Spinal cord (tissue), 10 donors: Measurements from ENCODE around the gene NUS1. TPM values are rescaled to one million over a fixed set of nuclear protein-coding genes. Genes with fewer than 3 reads are reported as not detected.
"Not testable (repeated sequence)": the region's sequence is repeated elsewhere in the genome, so short reads cannot be mapped to it uniquely, and the experiment has no call there.

ENCODE experiments used
- DNase-seq, 6 donors: peaks; one replicate each; pipeline versions ENCODE4 v3.0.0 to v3.0.0-alpha.2; 2013 to 2015; ENCODE audit warnings: low spot score in 6 of 6, low read depth in 4 of 6
- H3K27ac ChIP-seq: one replicate; pipeline ENCODE4 v1.5.1; 2013; ENCODE audit warnings: low read depth, low read length, control low read depth
- H3K27me3 ChIP-seq: one replicate; pipeline ENCODE4 v1.6.1; 2013; ENCODE audit warnings: low read length; ENCODE audit not compliant: control insufficient read depth, insufficient read depth
- H3K36me3 ChIP-seq: one replicate; pipeline ENCODE4 v1.6.1; 2013; ENCODE audit warnings: low read length; ENCODE audit not compliant: control insufficient read depth, insufficient read depth
- H3K4me1 ChIP-seq: one replicate; pipeline ENCODE4 v1.6.1; 2013; ENCODE audit warnings: low read length; ENCODE audit not compliant: control insufficient read depth, insufficient read depth
- H3K4me3 ChIP-seq: one replicate; pipeline ENCODE4 v1.5.1; 2013; ENCODE audit warnings: low read depth, low read length, control low read depth
- H3K9me3 ChIP-seq: one replicate; pipeline ENCODE4 v1.6.1; 2013; ENCODE audit warnings: low read length; ENCODE audit not compliant: control insufficient read depth, insufficient read depth
- WGBS: methylation state at CpG from one replicate; pipeline ENCODE4 v1.1.5; 2013; ENCODE audit warnings: missing lambda C conversion rate; ENCODE audit not compliant: insufficient coverage; 5-methylcytosine and 5-hydroxymethylcytosine counted together
- long read RNA-seq, 4 donors: transcript quantifications; one replicate each; lab custom pipeline, GENCODE V29; 2026
- polyA plus RNA-seq, 2 donors: library from polyadenylated mRNA; unstranded; fragments of 120-200 nt; gene quantifications; one replicate each; pipeline ENCODE4 v1.2.1, GENCODE V29; 2013; ENCODE audit not compliant: insufficient read length in 2 of 2
- total RNA-seq, 2 donors: library from RNA; depleted of rRNA in 1 of 2; stranded (reverse); fragments of 120-200 nt in 1 of 2; fragments of >200 nt in 1 of 2; gene quantifications; one replicate each; pipeline versions ENCODE4 v1.2.3 to v1.2.4, GENCODE V29; 2013 to 2014
- donor health status: healthy.

NUS1 gene
- 10 to 100 TPM; 13.8 to 35.6 TPM for total RNA-seq
- polyA plus RNA-seq = 10 to 100 TPM; 33.5 to 43.8 TPM
- long read RNA-seq, donor 1, full-length matches to known transcripts = 16 of 16 reads
- long read RNA-seq, donor 1, partial matches to known transcripts = 0 of 16 reads
- long read RNA-seq, donor 1, other reads (novel, unspliced or antisense) = 0 of 16 reads
- long read RNA-seq, donor 2, full-length matches to known transcripts = 4 of 4 reads
- long read RNA-seq, donor 2, partial matches to known transcripts = 0 of 4 reads
- long read RNA-seq, donor 2, other reads (novel, unspliced or antisense) = 0 of 4 reads
- long read RNA-seq, donor 3, full-length matches to known transcripts = 2 of 2 reads
- long read RNA-seq, donor 3, partial matches to known transcripts = 0 of 2 reads
- long read RNA-seq, donor 3, other reads (novel, unspliced or antisense) = 0 of 2 reads
- long read RNA-seq, donor 4, full-length matches to known transcripts = 10 of 10 reads
- long read RNA-seq, donor 4, partial matches to known transcripts = 0 of 10 reads
- long read RNA-seq, donor 4, other reads (novel, unspliced or antisense) = 0 of 10 reads

DNA sequence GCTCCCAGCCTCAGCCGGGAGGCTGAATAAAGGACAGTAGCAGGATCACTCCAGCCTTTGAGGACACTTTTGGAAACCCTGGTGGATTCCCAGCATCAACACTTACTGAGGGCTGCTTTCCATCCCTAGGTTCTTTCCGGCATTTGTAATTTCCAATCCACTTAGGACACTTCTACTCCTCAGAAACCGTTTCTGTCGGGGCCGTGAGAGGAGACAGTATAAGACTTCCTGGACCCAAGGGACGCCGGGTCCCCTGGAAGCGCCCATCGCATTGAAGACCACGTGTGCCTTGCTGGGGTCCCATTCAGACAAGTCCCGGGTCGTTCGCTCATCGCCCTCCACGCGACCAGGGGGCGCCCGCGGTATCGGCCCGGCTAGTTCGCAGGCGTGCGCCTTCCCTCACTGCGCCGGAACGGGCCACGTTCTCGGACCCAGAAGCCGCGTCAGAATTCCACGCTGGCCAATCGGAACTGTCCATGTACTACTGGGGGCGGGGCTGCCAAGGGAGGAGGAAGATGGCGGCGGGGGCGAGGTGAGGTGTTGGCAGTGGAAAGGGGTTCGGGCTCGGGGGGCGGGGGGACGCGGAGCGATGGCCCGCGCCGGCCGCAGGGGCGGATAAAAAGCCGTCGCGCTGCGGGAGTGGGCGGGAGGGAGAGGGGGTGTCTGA is at the start of gene NUS1:
Gene NUS1, plus strand, starts transcription at position 479 of the 667 bp plus-strand sequence. CDS start 202 bp downstream, outside the sequence.
- no peaks in the 10 kb centered on the region for H3K27me3 ChIP-seq
- H3K4me3 ChIP-seq = peak within 1 kb of the TSS; percentile 77
- no peaks in the 10 kb centered on the region for H3K9me3 ChIP-seq
- 0% methylated on average over 53 of the region's 53 CpGs for WGBS
- H3K36me3 ChIP-seq = no peaks in the 10 kb centered on the region
- peak; percentile 91 to 100 (median 98) for DNase-seq
- peak within 1 kb of the TSS; percentile 2 for H3K27ac ChIP-seq
- H3K4me1 ChIP-seq = peaks cover 12% of the 10 kb centered on the region

GRCh38 chr6:117627533-117627932 is 47.7 kb upstream of the NUS1 start:
- Histone ChIP-seq H3K9me3 (peaks cover 9% of the 10 kb centered on the region), H3K27ac (no peak overlapping the region), H3K36me3 (no peaks in the 10 kb centered on the region), H3K4me3 (no peak overlapping the region), H3K4me1 (no peaks in the 10 kb centered on the region), H3K27me3 (no peaks in the 10 kb centered on the region)
- no peak for DNase-seq

DNA sequence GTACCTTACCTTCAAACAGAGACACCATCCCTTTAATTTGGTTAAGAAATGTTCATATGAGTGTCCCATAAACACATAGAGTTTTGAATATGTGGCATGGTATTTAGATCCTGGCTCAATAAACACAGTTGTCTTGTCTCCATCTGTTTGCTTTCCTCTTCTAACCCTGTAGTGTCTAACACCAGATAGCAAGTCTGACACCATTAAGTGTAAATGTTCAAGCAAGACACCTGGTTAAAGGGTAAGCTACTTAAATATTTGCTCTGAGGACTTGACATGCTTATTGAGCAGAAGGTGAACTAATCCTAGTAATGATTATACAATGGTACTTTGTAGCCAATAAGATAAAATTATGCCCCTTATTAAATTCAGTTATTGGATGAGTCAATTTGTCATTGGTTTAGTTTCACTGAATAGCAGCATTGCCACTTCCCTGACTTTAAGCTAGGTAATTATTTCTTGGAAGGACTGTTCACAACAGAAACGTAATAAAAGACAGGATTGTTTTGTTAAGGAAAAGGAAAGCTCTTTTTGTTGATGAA is 46.1 kb upstream of the NUS1 start:
- Histone ChIP-seq H3K4me3 (no peak overlapping the region), H3K36me3 (no peaks in the 10 kb centered on the region), H3K9me3 (peaks cover 8% of the 10 kb centered on the region), H3K27me3 (no peaks in the 10 kb centered on the region), H3K4me1 (no peaks in the 10 kb centered on the region), H3K27ac (no peak overlapping the region)
- WGBS = no CpG with 5 or more reads among the region's 1 CpG
- no peak for DNase-seq

DNA sequence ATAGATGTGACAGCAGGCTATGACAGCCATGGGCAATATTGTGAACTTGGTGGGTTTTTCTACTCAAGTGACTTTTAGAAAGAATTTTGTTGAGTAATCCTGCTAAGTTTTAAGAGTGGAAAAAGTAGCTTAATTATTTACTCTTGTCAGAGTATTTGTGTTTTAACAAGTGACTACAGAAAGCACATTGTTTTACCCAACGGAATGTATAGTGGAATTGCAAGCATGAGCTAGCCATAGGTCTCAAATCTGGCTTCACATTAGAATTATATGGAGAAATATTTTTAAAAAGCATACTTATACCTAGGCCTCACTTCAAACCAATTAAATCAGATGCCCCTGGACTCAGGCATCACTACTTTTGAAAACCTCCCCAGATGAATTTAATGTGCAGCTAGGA is 37.5 kb upstream of the NUS1 start:
- WGBS = no CpG with 5 or more reads among the region's 1 CpG
- H3K27ac ChIP-seq = no peak overlapping the region
- H3K4me3 ChIP-seq = no peak overlapping the region
- no peaks in the 10 kb centered on the region for H3K27me3 ChIP-seq
- H3K36me3 ChIP-seq = no peaks in the 10 kb centered on the region
- no peaks in the 10 kb centered on the region for H3K9me3 ChIP-seq
- H3K4me1 ChIP-seq = no peaks in the 10 kb centered on the region
- no peak for DNase-seq

DNA sequence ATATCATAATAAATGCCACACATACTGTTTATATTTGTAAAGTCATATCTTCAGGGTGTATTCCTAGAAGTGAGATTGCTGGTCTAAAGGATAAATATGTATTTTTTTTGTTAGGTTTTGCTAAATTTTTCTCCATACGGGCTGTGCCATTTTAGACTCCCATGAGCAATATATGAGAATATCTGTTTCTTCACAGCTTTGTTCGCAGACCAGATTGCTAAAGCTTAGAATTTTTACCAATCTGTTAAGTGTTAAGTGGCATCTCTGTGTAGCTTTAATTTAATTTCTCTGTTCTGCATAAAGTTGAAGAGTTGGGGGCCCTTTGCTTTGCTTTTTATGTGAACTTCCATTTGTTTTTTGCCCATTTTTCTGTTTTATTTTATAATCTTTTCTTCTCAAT is 32.3 kb upstream of the NUS1 start:
- H3K4me1 ChIP-seq = no peaks in the 10 kb centered on the region
- no peaks in the 10 kb centered on the region for H3K9me3 ChIP-seq
- H3K27me3 ChIP-seq = no peaks in the 10 kb centered on the region
- no peaks in the 10 kb centered on the region for H3K36me3 ChIP-seq
- H3K27ac ChIP-seq = no peak overlapping the region
- H3K4me3 ChIP-seq = no peak overlapping the region
- DNase-seq = peak in 1 of 6 donors; percentile 86
- WGBS = no CpG with 5 or more reads among the region's 2 CpGs

DNA sequence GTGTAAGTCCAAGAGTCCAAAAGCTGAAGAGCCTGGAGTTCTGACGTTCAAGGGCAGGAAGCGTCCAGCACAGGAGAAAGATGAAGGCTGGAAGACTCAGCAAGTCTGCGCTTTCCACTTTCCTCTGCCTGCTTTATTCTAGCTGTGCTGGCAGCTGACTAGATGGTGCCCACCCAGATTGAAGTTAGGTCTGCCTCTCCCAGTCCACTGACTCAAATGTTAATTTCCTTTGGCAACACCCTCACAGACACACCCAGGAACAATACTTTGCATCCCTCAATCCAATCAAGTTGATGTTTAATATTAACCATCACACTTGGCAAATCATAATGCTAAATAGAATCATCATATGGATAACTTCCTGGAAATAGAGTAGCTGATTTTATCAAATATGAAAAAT is 23.3 kb upstream of the NUS1 start:
- not testable (repeated sequence) for H3K27me3 ChIP-seq, H3K4me3 ChIP-seq, H3K27ac ChIP-seq, H3K36me3 ChIP-seq, DNase-seq, H3K9me3 ChIP-seq, H3K4me1 ChIP-seq
- 97% methylated on average over 3 of the region's 3 CpGs for WGBS

GRCh38 chr6:117653949-117654348 is 21.3 kb upstream of the NUS1 start:
- no peak for DNase-seq
- Histone ChIP-seq H3K4me3 (no peak overlapping the region), H3K27ac (no peak overlapping the region), H3K27me3 (no peaks in the 10 kb centered on the region), H3K9me3 (peaks cover 2% of the 10 kb centered on the region), H3K36me3 (no peaks in the 10 kb centered on the region), H3K4me1 (no peaks in the 10 kb centered on the region)
- no CpG with 5 or more reads among the region's 2 CpGs for WGBS

- Histone ChIP-seq H3K4me1 (no peaks in the 10 kb centered on the region), H3K27me3 (no peaks in the 10 kb centered on the region), H3K27ac (no peak overlapping the region), H3K4me3 (no peak overlapping the region), H3K36me3 (no peaks in the 10 kb centered on the region), H3K9me3 (no peaks in the 10 kb centered on the region)
- 78% methylated on average over 1 of the region's 2 CpGs for WGBS
- DNase-seq = no peak
Measured at GRCh38 chr6:117655380-117655779, 19.9 kb upstream of the NUS1 start.

DNA sequence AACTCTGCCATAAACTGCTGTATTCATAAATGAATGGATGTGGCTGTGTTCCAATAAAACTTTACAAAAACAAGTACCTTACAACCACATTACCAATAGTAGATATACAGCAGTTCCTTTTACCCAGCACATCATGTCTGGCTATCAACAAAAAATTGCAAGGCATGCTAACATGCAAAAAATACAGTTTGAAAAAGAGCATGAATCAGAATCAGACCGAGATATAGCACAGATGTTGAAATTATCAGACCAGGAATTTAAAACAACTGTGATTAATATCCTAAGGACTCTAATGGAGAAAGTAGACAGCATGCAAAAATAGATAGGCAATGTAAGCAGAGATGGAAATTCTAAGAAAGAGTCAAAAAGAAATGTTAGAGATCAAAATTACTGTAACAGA is 8.4 kb upstream of the NUS1 start:
- Histone ChIP-seq H3K27ac (no peak overlapping the region), H3K9me3 (no peaks in the 10 kb centered on the region), H3K27me3 (no peaks in the 10 kb centered on the region), H3K4me1 (no peaks in the 10 kb centered on the region), H3K36me3 (no peaks in the 10 kb centered on the region), H3K4me3 (no peak overlapping the region)
- 71% methylated on average over 1 of the region's 1 CpG for WGBS
- no peak for DNase-seq
